HepG2 (cell line): ENCODE measurements around the gene IQCB1. TPM values are rescaled to one million over a fixed set of nuclear protein-coding genes. Genes with fewer than 3 reads are reported as not detected.

Experiments
- HMGXB3 ChIP-seq: sonication (generic); formaldehyde crosslinking; IDR thresholded peaks from 2 replicates; pipeline ENCODE4 v1.4.0; 2020; ENCODE audit warnings: missing genetic modification reagents, borderline replicate concordance
- NR1H2 ChIP-seq: sonication (generic); formaldehyde crosslinking; IDR thresholded peaks from 2 replicates; pipeline ENCODE4 v1.8.1; 2022; ENCODE audit warnings: low read depth, missing genetic modification reagents, borderline replicate concordance
- ZHX1 ChIP-seq: sonication (generic); formaldehyde crosslinking; IDR thresholded peaks from 2 replicates; pipeline ENCODE4 v1.8.1; 2022; ENCODE audit warnings: low read depth, mild to moderate bottlenecking, missing genetic modification reagents
- ZNF414 ChIP-seq: sonication (generic); formaldehyde crosslinking; IDR thresholded peaks from 2 replicates; pipeline ENCODE4 v1.5.0; 2020; ENCODE audit warnings: missing genetic modification reagents
- ZNF740 ChIP-seq: sonication (generic); formaldehyde crosslinking; IDR thresholded peaks from 2 replicates; pipeline ENCODE4 v1.4.0; 2020; ENCODE audit warnings: missing genetic modification reagents
- polyA plus RNA-seq, 8 experiments: library from polyadenylated mRNA; depleted of rRNA in 3 of 8; stranded (reverse) in 7 of 8; unstranded in 1 of 8; fragments of >200 nt; fragmentation: Illumina TruSeq in 4 of 8; extraction: Trizol in 4 of 8; gene quantifications; 2 replicates each; pipeline versions ENCODE4 v1.2.1 to v1.2.3, GENCODE V29; 2011 to 2016; ENCODE audit warnings: low read depth in 4 of 8, missing spikeins in 1 of 8, mixed read lengths in 1 of 8; ENCODE audit not compliant: insufficient read depth in 1 of 8
- total RNA-seq, 5 experiments: library from RNA; depleted of rRNA; stranded (reverse); fragments of >200 nt; fragmentation: Illumina TruSeq; extraction: Trizol; gene quantifications; 2 replicates each; pipeline ENCODE4 v1.2.3, GENCODE V29; 2016; ENCODE audit warnings: low read depth in 1 of 5

IQCB1 gene
- total and polyA plus RNA-seq, 2 of the 13 experiments (the other 11 are each of a cell fraction or from before 2014, with no cell fraction given), result 18.0 to 41.4 TPM

GRCh38 chr3:121740896-121741295, 94.0 kb downstream of the IQCB1 start (continued):
- no peak for TF ChIP-seq HMGXB3 (CRISPR knock-in tag)
- TF ChIP-seq ZNF740, result no peak
- TF ChIP-seq NR1H2 (CRISPR knock-in tag), result no peak
- no peak for TF ChIP-seq ZNF414 (CRISPR knock-in tag)
- TF ChIP-seq ZHX1, result no peak
